Measurements from ENCODE around the gene ZNF135.

DNA sequence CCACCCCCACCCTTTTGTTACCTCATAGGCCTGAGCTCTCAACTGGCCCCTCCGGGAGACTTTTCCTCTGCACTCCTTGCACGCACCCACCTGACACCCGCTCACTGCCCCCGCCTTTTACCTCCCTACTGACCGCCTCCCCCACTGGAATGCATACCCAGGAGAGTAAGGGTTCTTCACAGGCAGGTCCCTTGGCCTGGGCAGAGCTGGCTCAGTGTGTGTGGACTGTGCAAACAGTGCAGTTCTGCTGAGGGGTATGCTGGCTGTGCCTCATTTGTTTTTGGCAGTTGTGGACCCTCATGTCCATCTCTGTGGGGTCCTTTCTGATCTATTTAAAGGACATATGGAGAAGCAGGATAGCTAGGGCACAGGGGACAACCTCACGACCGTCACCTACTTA, 34.0 kb downstream of the ZNF135 start:
- TF ChIP-seq, protein P1, sequence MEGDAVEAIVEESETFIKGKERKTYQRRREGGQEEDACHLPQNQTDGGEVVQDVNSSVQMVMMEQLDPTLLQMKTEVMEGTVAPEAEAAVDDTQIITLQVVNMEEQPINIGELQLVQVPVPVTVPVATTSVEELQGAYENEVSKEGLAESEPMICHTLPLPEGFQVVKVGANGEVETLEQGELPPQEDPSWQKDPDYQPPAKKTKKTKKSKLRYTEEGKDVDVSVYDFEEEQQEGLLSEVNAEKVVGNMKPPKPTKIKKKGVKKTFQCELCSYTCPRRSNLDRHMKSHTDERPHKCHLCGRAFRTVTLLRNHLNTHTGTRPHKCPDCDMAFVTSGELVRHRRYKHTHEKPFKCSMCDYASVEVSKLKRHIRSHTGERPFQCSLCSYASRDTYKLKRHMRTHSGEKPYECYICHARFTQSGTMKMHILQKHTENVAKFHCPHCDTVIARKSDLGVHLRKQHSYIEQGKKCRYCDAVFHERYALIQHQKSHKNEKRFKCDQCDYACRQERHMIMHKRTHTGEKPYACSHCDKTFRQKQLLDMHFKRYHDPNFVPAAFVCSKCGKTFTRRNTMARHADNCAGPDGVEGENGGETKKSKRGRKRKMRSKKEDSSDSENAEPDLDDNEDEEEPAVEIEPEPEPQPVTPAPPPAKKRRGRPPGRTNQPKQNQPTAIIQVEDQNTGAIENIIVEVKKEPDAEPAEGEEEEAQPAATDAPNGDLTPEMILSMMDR (conservative IDR thresholded peaks at IDR 0.05): no peak
- TF ChIP-seq ZFX (IDR thresholded peaks at IDR 0.05): no peak
